ENCODE measurements around the gene CLTB.

CLTB gene

GRCh38 chr5:176384991-176385390 is 31.3 kb downstream of the CLTB start:
- peak overlapping the region in 2 of 11 experiments; percentile 26 to 46; a peak in 2 of 22 replicates for H3K9ac ChIP-seq
- H3K9me3 ChIP-seq (replicated peaks in 1 of 11) = no peaks in the 10 kb centered on the region
- peaks cover 0 to 82% (median 58%) of the 10 kb centered on the region in 11 experiments; a peak in 20 of 22 replicates for H4K20me1 ChIP-seq
- H3K4me2 ChIP-seq = peak overlapping the region in 9 of 11 experiments; percentile 21 to 100 (median 94); a peak in 13 of 22 replicates
- no peak overlapping the region for H3K4me3 ChIP-seq
- no peaks in the 10 kb centered on the region for H3K27me3 ChIP-seq
- TF ChIP-seq Cebpa-rat (IDR thresholded peaks at IDR 0.05) = no peak
- peaks cover 30 to 42% (median 34%) of the 10 kb centered on the region in 10 experiments for H3K4me1 ChIP-seq
- H3K36me3 ChIP-seq = peaks cover 61 to 75% (median 70%) of the 10 kb centered on the region in 11 experiments
- no peak overlapping the region for H3K27ac ChIP-seq

- Histone ChIP-seq H3K36me3 (peaks cover 61 to 78% (median 72%) of the 10 kb centered on the region in 11 experiments), H3K4me3 (no peak overlapping the region), H3K4me2 (peak overlapping the region in 2 of 11 experiments; percentile 12 to 88; a peak in 2 of 22 replicates), H4K20me1 (peaks cover 0 to 88% (median 58%) of the 10 kb centered on the region in 11 experiments; a peak in 20 of 22 replicates), H3K27me3 (no peaks in the 10 kb centered on the region), H3K9ac (peak overlapping the region in 1 of 11 experiments; percentile 26; a peak in 2 of 22 replicates), H3K27ac (no peak overlapping the region), H3K9me3 (replicated peaks in 1 of 11) (no peaks in the 10 kb centered on the region), H3K4me1 (peaks cover 25 to 42% (median 29%) of the 10 kb centered on the region in 10 experiments)
- TF ChIP-seq Cebpa-rat (IDR thresholded peaks at IDR 0.05) = no peak
Observed at GRCh38 chr5:176384366-176384930, 31.9 kb downstream of the CLTB start.

GRCh38 chr5:176383961-176384360 is 32.4 kb downstream of the CLTB start:
- Histone ChIP-seq H4K20me1 (peaks cover 0 to 91% (median 58%) of the 10 kb centered on the region in 11 experiments; a peak in 20 of 22 replicates), H3K9ac (0 out of 22 replicates have a peak overlapping the region, but pooled peaks of 1 of the 11 experiments have one; percentile 26), H3K4me2 (no peak overlapping the region), H3K9me3 (replicated peaks in 1 of 11) (no peaks in the 10 kb centered on the region), H3K4me3 (no peak overlapping the region), H3K4me1 (peaks cover 25 to 42% (median 29%) of the 10 kb centered on the region in 10 experiments), H3K27me3 (no peaks in the 10 kb centered on the region), H3K27ac (no peak overlapping the region), H3K36me3 (peaks cover 61 to 83% (median 77%) of the 10 kb centered on the region in 11 experiments)
- no peak for TF ChIP-seq Cebpa-rat (IDR thresholded peaks at IDR 0.05)

GRCh38 chr5:176383248-176383905 is 33.0 kb downstream of the CLTB start:
- Histone ChIP-seq H3K36me3 (peaks cover 61 to 88% (median 83%) of the 10 kb centered on the region in 11 experiments), H3K4me2 (no peak overlapping the region), H4K20me1 (peaks cover 0 to 91% (median 58%) of the 10 kb centered on the region in 11 experiments; a peak in 20 of 22 replicates), H3K27me3 (no peaks in the 10 kb centered on the region), H3K27ac (no peak overlapping the region), H3K9me3 (replicated peaks in 1 of 11) (no peaks in the 10 kb centered on the region), H3K9ac (no peak overlapping the region), H3K4me1 (peaks cover 25 to 42% (median 29%) of the 10 kb centered on the region in 10 experiments), H3K4me3 (no peak overlapping the region)
- TF ChIP-seq Cebpa-rat (IDR thresholded peaks at IDR 0.05) = no peak

GRCh38 chr5:176382721-176383120 is 33.6 kb downstream of the CLTB start:
- Histone ChIP-seq H3K36me3 (peaks cover 61 to 94% (median 86%) of the 10 kb centered on the region in 11 experiments), H3K27me3 (no peaks in the 10 kb centered on the region), H3K9ac (no peak overlapping the region), H4K20me1 (peaks cover 0 to 93% (median 58%) of the 10 kb centered on the region in 11 experiments; a peak in 20 of 22 replicates), H3K4me3 (no peak overlapping the region), H3K9me3 (replicated peaks in 1 of 11) (no peaks in the 10 kb centered on the region), H3K4me2 (no peak overlapping the region), H3K4me1 (peaks cover 25 to 42% (median 29%) of the 10 kb centered on the region in 10 experiments), H3K27ac (no peak overlapping the region)
- TF ChIP-seq Cebpa-rat (IDR thresholded peaks at IDR 0.05) = no peak

- H3K27ac ChIP-seq = no peak overlapping the region
- peaks cover 61 to 95% (median 83%) of the 10 kb centered on the region in 11 experiments for H3K36me3 ChIP-seq
- no peak overlapping the region for H3K9ac ChIP-seq
- H3K9me3 ChIP-seq (replicated peaks in 1 of 11) = no peaks in the 10 kb centered on the region
- no peak overlapping the region for H3K4me3 ChIP-seq
- H3K4me1 ChIP-seq = peaks cover 20 to 36% (median 22%) of the 10 kb centered on the region in 10 experiments
- no peak overlapping the region for H3K4me2 ChIP-seq
- H4K20me1 ChIP-seq = peaks cover 0 to 86% (median 53%) of the 10 kb centered on the region in 11 experiments; a peak in 20 of 22 replicates
- TF ChIP-seq Cebpa-rat (IDR thresholded peaks at IDR 0.05) = no peak
- no peaks in the 10 kb centered on the region for H3K27me3 ChIP-seq
Observed at GRCh38 chr5:176381979-176382378, 34.4 kb downstream of the CLTB start.

GRCh38 chr5:176381423-176381822 is 34.9 kb downstream of the CLTB start:
- Histone ChIP-seq H3K27me3 (no peaks in the 10 kb centered on the region), H3K9ac (no peak overlapping the region), H3K4me2 (no peak overlapping the region), H3K27ac (no peak overlapping the region), H3K4me1 (peaks cover 14 to 31% (median 17%) of the 10 kb centered on the region in 10 experiments), H3K4me3 (no peak overlapping the region), H3K9me3 (replicated peaks in 1 of 11) (no peaks in the 10 kb centered on the region), H3K36me3 (peaks cover 58 to 93% (median 77%) of the 10 kb centered on the region in 11 experiments), H4K20me1 (peaks cover 0 to 81% (median 47%) of the 10 kb centered on the region in 11 experiments; a peak in 20 of 22 replicates)
- no peak for TF ChIP-seq Cebpa-rat (IDR thresholded peaks at IDR 0.05)

- Histone ChIP-seq H3K4me1 (peaks cover 0 to 15% (median 1%) of the 10 kb centered on the region in 10 experiments; a peak in 13 of 20 replicates), H3K4me2 (no peak overlapping the region), H3K27me3 (no peaks in the 10 kb centered on the region), H3K4me3 (no peak overlapping the region), H3K9me3 (replicated peaks in 1 of 11) (no peaks in the 10 kb centered on the region), H3K27ac (no peak overlapping the region), H4K20me1 (peaks cover 0 to 65% (median 32%) of the 10 kb centered on the region in 11 experiments; a peak in 19 of 22 replicates), H3K9ac (0 out of 22 replicates have a peak overlapping the region, but pooled peaks of 1 of the 11 experiments have one; percentile 3), H3K36me3 (peaks cover 43 to 88% (median 67%) of the 10 kb centered on the region in 11 experiments)
- no peak for TF ChIP-seq Cebpa-rat (IDR thresholded peaks at IDR 0.05)
Observed at GRCh38 chr5:176379881-176380280, 36.5 kb downstream of the CLTB start.

Data from BLaER1 treated with 17β-estradiol and CSF1 and Interleukin-3, amounts not matched to agents 10 nM and 100 nM (cell line).